ENCODE results near the gene EREG.

The EREG gene

DNA sequence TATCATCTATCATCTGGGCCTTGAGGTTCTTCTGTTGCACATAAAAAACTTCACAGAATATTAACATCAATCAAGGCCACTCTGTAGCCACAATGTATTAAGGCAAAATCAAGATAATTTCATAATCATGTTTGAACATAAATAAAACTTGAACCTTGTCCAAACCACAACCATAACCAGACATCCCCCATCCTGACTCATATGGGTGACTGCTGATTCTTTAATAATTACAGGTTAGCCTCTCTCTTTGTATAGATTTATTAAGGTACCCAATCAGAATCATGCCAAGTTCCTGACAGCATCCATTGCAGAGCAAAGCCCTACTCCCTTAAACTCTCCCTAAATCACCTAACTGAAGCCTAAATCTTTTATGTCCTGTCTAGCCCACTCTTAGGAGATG, 63.3 kb downstream of the EREG start:
- DNase-seq (ENCODE audit: low read depth) = peak; percentile 92

DNA sequence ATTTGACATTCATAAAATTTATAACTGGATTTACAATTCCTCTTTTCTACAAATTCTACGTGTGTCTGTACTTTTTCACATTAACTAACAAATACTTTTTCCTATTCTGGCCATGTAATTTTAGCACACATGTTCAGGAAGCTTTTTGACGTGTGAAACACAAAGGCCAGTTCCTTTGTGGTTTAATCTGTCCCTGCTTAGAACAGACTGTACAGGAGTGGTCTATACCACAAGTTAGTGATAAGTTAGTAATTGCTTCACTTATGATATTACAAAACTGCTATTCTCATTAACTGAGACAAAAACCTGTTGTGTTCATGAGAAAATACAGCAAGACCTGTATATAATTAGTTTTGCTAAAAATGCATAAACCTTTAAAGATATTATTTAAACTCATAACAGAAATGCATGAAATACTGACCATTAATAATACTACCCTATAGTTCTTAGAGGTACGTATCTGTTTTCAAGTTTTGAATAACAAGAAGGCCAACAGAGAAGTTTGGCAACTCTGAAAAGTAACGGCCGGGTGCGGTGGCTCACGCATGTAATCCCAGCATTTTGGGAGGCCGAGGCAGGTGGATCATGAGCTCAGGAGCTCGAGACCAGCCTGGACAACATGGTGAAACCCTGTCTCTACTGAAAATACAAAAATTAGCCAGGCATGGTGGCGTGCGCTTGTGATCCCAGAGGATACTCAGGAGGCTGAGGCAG, 66.3 kb downstream of the EREG start:
- DNase-seq (ENCODE audit: low read depth) = peak; percentile 97

DNA sequence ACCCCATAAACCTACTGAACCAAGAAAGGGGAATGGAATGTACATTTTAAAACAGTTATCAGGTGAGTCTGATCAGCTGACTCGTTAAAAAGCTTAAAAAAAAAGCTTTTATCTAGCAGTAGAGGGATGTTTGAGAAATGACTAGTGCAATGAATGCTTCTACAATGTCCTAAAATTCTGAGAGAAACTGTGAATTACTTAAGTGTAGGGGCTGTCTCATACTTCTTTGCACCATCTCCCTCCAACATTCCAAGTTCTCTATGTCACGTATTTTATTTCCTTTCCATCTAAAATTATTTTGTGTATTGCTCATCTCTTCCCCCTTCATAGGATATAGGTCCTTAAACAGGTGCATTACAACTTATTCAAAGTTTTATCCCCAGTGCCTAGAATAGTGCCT, 68.1 kb downstream of the EREG start:
- peak; percentile 79 for DNase-seq (ENCODE audit: low read depth)

DNA sequence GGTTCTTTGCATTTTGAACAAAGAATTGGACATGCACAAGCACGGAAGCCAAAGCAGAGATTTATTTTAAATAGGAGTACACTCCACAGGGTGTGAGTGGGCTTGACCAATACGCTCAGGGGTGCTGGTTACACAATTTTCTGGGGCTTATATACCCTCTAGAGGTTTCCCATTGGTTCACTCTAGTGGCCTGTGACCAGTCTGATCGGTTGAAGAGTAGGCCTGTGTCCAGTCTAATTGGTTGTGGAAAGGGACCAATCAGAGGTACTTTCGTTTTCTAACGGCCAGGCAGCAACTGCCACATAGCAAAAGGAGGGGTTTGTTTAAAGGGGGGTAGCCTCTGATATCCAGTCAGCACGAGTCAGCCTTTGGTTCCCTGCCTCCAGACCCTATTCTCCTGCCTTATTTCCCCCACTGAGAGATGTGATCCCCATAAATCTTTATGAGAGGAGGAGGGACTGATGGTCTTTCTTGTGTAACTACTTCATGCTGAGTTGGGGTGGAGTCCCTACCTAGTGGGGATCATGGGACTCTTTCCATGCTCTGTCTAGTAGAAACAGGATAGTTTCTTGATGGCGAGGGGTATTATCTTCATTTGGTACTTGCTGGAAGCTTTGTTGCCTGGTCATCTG, 68.7 kb downstream of the EREG start:
- DNase-seq (ENCODE audit: low read depth) = no peak

DNA sequence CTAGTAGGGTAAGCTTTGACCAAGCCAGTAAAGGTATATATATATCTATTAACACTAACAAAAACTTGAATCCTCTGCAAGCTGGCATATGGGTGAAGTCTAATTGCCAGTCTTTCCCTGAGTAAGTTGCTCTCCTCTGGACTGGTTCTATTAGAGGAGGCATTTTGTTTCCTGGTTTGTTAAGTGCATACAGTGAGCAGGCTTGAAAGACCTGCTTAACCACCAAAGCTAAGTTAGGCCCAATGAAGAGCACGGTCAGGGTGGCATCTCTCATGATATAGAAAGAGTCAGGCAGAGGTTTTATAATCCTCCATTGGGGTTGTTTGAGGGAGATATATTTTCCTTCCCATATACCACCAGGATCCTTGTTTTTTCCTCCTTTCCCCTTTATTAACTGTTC, 70.4 kb downstream of the EREG start:
- no peak for DNase-seq (ENCODE audit: low read depth)

DNA sequence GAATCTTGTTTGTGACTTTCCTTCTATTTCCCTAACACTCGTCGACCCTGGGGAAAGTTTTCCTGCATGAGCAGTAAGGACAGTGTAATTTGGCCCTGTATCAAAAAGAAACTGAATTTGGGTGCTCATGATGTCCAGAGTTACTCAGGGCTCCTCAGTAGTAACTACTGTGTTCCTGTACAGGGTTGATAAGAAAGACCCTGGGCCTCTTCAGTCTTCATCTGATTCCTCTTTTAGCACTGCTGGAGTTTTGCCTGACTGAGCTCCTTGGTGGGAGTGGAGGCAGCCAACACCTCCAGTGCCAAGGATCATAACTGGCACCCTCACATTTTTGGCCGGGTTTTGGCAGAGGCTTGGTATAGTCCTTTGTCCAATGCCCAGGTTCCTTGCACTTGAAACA, 72.9 kb downstream of the EREG start:
- DNase-seq (ENCODE audit: low read depth) = no peak
